Right renal pelvis (tissue), 4 donors: ENCODE results near the gene FYB1. TPM values are rescaled to one million over a fixed set of nuclear protein-coding genes. Genes with fewer than 3 reads are reported as not detected.

Source experiments
- DNase-seq, 4 donors: peaks; one replicate each; pipeline ENCODE4 v3.0.0-alpha.2; 2013; ENCODE audit warnings: low read depth in 4 of 4, low spot score in 3 of 4, missing footprints in 1 of 4
- polyA plus RNA-seq, 4 donors: library from polyadenylated mRNA; unstranded; fragments of 120-200 nt; gene quantifications; one replicate each; pipeline ENCODE4 v1.2.1, GENCODE V29; 2013; ENCODE audit not compliant: insufficient read length in 4 of 4

Gene FYB1
- polyA plus RNA-seq, 4 donors = 3.4 to 5.2 (median 4.2) TPM

DNA sequence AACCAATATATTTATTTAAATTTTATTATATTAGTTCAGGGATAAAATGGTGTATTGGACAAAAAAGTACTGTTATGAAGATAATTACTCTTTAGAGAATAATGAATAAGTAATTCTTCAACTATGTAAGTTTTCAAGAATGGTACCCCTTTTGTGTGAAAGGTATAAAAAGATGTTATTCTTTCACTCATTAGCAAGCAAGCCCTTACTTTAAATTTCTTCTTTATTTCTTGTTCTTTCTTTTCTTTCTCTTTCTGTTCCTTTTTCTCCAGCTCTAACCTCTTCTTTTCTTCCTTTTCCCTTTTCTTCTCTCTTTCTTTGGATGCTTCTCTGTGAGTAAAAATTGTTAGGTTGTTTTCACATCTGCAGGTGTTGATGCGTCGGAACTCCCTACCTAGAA is 82.0 kb downstream of the FYB1 start:
- DNase-seq = no peak

DNA sequence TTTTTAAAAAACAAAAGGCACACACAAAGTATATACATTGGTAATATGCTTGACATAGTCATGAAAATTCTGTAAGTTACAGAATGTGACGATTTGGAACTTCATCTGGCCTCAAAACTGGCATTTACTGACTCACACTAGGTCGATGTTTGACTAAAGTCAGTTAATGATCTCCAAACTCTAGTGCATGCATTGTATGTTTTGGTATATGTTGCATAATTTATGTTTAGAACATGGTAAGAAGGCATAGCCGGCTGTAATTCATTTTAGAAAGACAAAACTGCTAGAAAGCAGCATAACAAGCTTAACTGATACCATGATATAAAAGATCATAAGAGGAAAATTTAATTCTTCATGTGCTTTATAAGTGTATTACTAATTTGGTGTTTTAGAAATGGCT is 86.6 kb downstream of the FYB1 start:
- DNase-seq = no peak

DNA sequence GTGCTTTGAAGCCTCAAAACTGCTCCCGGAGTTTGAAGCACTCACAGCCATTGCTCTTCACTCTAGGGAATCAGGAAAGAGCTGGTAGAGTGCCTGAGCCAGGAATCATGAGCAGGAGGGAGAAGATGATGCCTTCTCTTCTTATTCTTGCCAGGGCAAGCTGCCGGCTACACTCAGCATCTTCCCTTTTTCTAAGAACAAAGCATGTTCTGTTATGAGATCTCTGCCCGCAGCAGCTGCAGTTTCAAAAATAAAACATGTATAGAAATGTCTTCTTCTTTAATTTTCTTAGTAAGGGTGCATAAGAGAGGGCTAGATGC is 87.3 kb downstream of the FYB1 start:
- DNase-seq = no peak

DNA sequence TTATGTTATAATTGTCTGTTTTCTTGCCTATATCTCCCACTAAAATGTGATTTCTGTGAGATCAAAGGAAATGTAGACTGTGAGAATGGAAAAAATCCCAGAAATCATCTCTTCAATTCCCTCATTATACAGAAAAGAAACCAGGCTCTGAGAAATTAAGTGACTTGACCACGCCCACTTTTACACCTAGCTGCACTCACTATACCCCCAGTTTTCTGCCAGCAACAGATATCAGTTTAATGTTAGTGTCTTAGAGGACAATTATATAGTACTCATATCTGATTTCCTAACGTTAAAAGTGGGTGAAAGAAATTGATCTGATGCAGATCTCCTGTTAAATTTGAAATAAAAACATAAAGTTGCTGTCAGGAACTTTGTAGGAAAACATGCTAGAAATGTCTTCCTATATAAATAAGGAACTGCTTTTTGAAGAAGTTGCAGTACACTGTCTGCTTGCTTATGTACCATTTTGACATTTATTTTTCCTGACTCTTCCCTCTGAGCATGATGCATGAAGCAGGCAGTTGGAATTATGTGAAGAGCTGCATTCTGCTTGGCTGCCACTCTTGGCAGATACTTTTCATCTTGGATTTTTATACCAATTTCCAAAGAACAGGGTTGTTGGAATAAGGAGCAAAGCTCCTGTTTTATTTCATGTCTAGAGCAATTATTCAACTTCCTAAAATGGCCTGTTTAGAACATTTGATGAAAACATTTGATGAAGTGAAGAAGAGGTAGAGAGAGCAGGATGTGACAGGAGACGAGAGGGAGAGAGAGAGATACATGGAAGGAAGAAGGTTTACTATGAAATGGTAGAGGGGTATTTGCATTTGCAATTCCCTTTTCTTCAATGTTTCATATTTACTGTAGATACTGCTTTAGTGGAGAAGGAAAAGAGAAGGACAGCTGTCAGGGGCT is 87.9 kb downstream of the FYB1 start:
- DNase-seq = no peak

DNA sequence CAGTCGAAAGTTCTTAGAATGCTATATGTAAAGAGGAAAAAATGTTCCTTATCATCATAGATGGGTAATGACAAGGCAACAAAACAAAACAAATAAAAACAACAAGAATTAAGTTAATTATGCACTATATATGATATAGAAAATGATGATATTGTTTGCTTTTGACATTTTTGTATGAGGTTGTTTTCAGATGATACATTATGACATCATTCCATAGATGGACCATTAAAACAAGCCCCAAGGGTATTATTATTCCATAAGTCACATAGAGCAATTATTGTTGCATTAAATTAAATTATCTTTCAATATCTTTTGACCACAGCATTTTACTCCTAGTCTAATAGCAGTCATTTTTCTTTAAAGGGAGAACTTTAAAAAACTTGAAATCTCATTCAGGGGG is 88.6 kb downstream of the FYB1 start:
- DNase-seq = no peak

DNA sequence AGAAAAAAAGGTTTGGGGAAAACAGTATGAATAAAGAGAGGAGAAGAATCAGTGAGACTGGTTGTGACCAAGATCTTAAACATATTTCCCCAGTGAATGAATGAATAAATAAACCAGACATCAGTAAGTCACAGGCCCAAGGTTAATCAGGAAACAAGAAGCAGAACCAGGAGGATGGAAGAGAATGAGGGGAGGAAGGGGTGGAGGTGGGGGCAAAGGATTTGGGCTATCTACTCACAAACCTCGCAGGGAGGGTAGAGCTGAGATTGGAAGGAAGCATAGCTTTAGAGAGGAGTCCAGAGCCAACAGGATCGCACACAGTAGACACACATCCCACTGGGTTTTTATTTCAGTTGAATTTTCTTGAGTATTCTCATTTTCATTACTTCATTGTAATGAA is 97.4 kb downstream of the FYB1 start:
- no peak for DNase-seq

DNA sequence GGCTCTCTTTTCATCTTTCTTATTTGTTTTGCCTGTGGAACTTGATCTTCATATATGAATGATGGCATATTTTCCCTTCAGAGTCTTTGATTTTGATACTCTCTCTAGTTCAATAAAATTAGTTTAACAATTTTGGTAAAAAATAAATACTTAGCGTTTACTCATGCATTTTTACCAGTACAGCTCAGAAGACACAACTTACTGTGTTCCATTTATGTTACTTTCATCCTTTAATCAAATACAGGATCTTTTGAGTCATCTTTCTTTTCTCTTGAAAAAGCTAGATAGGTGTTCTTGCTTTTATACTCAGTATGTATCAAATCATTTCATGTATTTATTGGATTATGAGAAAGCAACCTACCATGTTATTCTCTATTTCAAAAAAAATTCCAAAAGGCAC is 98.0 kb downstream of the FYB1 start:
- no peak for DNase-seq

DNA sequence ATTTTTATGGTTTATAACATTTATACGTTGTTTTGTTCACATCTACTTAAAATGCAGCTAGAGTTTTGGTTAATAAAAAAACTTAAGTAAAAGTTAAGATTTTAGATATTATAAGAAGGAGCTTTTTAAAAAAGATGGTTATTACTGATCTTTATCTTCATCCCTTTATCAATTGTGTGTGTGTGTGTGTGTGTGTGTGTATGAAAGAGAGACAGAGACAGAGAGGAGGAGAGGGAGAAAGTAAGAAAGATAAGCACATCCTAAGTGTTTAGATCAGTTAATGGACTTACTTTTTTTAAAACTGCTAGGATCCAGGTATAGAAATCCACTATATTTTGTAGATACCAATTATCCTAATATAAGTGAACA is 99.3 kb downstream of the FYB1 start:
- no peak for DNase-seq

DNA sequence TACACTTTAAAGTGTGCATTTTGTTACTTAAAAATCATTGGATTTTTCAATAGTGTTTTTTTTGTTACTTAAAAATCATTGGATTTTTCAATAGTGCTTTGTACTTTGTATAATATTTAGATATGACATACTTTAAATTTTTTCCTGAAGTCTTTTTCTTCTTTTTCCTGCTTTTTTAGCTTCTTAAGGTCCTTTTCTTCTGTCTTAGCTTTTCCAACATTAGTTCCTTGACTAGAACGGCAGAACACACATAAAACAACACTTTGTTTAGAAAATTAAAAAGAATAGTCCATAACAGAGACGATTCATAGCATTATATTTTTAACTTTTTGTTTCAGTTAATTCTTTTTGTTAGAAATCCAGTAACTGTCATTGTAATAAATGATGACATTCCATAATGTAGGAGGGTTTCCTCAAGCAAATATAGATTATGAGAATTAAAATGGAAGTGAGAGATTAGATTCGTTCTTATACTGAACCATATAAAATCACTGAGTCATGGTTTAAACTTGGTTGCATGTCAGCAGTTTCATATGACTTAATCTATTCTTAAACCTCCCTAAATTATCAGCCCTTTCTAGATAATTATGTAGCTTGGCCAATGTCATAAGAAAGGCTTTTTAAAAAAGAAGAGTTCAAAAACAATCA is 99.8 kb downstream of the FYB1 start:
- no peak for DNase-seq

DNA sequence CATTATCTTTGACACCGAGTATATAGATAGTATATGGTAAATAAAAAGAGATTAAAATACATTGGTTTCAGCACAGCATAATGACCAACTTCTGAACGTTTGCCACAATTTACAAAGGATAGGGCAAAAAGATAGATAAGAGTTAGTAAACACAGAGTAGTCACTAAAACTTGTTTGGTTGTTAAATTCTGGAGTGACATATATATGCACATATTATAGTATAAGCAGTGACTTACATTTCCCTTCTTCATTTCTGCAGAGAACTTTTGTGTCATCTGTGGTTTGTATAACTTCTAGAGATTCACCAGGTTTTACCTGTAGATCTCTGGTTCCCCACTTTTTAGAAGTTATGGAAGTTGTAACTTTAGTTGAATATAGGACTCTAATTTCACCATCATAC is 100.7 kb downstream of the FYB1 start:
- DNase-seq = no peak

DNA sequence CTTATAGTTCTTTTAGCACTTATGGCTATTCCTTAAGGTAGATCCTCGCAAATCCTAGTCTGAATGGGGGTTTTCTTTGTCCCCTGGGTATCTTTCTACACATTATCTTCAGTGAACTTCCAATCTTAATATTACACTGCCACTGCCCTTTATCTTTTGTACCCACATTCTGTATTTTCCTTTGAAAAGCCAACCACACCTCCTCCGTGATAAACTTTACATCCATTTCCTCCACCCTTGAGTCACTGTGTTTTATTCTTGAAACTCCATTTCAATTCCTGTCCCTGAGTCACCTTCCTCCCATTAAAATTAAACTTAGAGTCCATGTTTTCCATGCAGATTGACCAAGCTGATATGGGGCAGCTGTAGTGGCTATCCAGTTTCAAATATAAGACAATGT is 102.0 kb downstream of the FYB1 start:
- no peak for DNase-seq

DNA sequence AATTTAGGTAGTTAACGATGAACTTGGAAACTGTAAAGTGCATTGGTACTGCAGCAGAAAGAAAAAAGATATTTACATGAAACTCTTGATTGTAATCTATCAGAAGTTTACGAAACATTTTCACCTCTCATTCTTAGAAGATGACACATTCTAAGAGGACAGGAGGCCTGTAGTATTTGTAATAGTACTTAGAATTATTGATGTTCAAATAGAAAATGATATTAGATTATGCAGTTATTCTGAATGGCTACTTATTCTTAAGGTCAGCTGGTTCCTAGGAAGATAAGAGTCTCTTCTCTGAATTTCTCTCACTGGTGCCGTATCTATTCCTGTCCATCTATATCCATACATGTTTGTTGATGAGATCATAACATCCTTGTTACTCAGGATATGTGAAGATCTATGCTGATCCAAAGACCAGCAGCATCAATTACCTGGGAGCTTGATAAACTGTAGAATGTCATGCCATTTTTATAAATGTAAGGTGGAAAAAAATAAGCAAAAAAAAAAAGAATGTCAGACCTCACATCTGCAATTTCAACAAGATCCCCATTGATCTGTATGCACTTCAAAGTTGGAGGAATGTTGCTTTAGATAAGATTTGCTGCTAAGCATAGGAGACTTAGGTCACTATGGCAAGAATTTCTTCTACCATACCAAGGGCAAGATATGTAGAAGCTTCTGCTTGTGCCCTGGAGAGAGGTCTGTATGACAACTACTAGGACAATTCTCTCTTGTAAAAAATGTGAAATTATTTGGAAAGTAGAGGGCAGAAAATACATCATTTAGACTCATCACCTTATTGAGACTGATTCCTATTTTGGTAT is 102.8 kb downstream of the FYB1 start:
- DNase-seq = no peak

DNA sequence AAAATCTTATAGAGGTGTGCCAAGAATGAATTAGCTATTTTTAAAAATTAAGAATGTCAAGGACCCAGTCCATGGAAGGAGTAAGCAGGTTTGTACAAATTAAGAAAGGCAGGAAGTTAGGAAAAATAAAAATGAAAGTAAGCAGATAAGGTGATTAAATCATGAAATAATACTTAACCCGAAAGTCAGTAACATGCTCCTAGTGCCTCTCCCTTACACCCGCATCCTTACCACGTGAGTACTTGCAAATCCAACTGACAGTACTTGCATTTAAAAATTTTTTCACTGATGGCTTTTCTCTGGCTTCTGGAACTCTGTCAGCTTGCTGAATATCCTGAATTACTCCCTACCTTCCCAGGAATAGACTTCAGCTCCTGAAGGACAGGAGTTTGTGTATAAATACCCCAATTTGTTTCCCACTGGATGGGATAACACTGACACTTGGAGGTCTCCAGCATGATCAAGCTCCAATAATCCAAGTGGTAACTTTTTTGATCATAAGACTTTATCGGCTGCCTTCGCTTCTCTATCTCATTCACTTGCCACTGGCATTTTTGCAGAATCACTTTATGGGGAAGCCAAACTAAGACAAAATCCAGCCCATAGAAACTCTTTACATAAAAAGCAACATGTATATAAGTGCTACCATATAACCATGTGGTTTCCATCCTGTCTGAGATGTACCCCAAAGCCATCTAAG is 103.6 kb downstream of the FYB1 start:
- no peak for DNase-seq

DNA sequence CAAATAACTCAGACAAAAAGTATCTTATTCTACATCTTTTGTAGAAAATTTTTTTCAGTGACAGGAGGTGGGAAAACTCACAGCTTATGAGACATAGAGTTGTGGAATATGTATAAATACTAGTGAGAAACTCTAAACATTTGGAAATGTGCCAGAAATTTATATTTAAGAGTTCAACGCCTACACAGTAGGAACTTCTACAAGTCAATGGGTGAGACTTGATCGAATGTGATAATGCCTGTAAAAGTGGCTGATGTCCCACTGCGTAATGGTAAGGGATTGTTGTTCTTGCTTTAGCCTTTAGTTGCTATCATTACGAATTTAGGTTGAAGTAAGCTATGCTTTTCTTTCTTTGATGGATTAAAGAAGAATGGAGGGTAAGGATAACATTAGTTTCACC is 105.2 kb downstream of the FYB1 start:
- DNase-seq = no peak

DNA sequence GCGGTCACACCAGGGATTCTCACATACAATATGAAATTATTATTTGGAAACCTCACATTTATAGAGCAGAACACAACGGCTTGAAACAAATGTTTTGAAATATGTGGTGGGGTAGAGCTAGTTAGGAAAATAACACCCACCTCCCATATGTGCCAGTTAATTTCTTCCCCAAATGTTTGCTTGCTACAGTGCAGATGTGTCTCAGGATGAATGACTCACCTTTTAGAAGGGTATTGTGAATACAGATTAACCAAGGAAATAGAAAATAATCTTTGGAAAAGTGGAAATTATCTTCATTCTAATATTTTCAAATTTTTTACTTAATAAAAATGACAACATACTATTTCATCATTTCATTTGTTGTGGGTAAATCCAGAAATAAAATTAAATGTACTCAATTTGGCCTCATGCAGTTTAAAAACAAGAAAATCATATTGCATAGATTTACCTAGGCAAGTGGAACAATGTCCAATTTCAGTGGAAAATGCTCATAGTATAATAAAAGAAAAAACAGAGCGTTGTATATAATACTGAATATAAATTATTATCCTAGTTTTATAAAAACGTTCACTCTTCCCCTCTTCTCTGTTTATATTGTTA is 105.9 kb downstream of the FYB1 start:
- DNase-seq = no peak

DNA sequence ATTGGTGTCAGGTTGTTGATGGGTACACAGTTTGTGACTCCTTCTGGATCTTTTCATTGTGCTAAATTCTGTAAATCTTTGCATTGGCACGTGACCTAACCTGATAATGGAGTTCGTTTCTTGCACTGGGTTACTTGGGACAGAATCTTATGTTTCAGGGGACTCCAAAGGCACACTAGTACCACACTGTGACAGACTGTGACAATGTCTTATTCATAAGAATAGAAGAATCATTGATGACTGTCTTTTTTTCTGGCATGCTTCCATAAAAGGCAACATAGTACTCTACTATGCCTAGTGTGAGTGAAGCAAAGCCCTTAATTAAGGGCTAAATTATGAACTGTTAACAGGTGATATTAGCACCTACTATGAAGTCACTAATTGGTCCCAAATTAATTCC is 109.8 kb downstream of the FYB1 start:
- DNase-seq = no peak

DNA sequence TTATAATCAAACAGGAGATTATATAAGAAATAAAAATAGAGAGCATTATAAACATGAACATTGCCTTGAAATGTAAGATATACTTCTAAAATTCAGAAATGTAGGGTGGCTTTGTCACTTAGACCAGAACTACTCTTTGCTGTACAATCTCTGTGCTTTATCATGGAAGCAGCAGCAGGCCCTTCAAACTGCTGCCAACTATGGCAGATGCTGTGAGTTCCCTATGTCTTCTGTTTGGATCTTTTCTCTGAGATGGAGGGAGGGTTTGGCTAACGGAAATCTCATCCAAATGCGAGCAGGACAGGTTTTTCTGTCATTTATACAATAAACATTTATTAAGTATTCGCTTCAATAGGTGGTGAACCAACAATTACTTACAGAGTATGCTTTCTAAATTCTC is 110.4 kb downstream of the FYB1 start:
- no peak for DNase-seq

DNA sequence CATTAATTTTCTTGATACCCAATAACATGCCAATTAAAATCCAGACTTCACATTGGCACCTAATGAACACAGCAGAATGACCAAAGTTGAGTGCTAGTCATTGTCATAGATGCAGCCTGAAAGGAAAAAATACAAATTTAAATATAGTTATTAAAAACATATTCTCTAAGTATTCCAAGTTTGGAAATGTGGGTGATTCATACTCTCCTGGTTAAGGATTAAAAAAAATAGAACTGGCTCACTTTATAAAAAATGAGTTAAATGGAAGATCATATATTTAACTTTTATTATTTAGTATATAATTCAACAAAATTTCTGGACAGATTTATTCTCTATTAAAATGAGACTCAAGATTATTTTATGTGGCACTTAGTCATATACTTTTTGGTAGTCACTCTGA is 112.0 kb downstream of the FYB1 start:
- no peak for DNase-seq

DNA sequence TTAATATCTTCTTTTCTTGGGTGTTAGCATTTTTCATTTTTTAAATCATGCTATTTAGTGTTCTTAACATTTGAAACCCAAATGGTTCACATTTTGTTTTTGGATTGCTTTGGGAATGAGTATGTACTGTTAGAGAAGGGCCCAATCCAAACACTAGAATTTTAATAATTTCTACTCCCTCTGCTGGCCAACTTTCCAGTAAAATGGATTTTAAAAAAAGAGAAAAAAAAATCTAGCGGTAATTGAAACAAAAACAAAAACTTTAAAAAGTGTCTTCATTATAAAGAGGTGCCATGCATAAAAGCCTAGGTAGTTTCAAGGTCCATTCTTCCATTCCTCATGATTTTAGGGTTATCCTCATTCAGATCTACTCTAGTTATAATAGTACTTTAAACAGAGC is 113.0 kb downstream of the FYB1 start:
- DNase-seq = no peak

DNA sequence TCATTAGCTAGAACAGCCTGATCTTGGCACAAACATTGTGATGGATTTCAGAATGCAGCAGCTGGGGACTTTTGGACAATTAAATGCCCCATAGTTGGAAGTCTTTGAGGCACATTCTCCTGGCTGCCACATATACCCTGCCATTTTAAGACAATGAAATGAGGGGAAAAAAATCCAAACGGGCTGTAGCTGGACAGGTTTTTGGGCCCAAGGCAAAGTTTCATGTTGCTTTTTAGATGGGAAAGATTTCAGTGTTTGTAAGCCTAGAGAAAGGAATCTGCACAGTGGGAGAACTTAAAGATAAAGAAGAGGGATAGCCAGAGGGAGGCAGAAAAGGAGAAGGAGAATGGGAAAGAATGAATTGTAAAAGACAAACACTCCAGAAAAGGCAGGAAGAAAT is 115.1 kb downstream of the FYB1 start:
- DNase-seq = no peak

DNA sequence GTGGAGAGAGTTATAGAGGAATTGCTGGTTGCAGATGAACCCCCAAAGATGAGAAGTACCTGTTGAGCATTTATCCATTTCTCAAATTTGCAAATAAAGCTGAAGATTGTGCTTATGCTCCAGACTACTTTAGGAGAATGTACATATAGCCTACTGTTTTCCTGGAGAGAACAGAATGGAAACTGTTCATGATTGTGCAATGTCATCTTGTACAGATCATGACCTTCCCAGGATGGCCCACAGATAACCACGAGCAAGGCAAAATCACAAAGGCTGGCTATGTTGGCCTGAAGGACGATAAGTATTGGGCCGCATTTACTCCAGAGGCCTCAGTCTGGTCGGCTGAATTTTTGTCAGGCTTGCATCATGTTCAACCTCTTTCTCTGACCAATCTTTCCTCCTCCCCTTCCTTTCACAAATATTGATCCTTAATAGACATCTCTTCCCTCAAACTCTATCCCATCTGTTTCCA is 116.6 kb downstream of the FYB1 start:
- no peak for DNase-seq
